Adrenal gland (tissue), 5 donors: ENCODE results near the gene TRAF1.

ENCODE experiments used
- CTCF ChIP-seq, 6 experiments: fragments of 450-650 bp in 4 of 6; fragments of 200-600 bp in 2 of 6; sonication (generic) in 1 of 6; IDR thresholded peaks; 1 replicate in 5 of 6; 2 replicates in 1 of 6; pipeline versions ENCODE4 v1.5.1 to v1.8.0; 2016 to 2021; ENCODE audit warnings: antibody characterized with exemption in 6 of 6, mild to moderate bottlenecking in 2 of 6, moderate library complexity in 1 of 6
- POLR2A ChIP-seq, 2 donors: fragments of 450-650 bp; IDR thresholded peaks; one replicate each; pipeline ENCODE4 v1.6.1; 2017; ENCODE audit warnings: antibody characterized with exemption in 2 of 2, mild to moderate bottlenecking in 2 of 2, moderate library complexity in 1 of 2
- donor health status: DM: no; HTN: no; CAD: no.

DNA sequence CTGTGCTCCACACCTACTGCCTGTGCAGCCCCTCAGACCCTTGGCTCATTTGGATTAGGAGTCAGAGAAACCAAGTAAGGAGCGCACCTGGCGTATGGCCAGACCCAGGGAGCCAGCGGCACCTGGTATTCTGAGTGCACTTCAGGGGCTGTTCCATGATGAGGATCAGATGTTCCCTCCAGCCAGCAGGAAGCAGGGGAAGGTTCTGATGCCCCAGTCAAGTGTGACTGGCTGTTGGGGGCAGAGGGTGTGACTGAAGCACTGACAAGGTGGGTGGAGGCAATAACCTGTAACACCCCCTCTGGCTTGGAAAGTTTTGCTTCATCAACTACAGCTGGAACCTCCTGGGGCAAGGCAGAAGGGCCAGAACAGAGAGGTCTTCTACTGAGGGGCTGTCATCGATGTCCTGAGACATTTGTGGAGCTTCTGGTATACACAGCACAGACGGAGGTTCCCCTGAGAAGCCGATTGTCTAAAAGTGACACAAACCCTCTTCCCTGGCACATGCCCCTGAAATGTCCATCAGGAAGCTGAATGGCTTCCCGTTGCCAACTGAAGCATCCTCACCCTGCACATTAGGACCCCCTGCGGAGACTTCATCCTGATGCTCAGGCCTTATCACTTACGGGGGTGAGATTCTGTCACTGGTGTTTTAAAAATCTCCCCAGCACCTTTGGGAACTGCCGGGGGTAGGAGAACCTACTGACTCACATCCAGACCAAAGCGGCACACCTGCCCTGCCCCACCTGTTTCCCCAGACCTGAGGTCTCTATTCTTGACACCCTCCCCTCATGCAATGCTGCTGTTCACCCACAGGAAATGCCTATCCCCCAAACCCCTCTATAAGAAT is 21.1 kb downstream of the TRAF1 start:
- TF ChIP-seq CTCF (IDR thresholded peaks at IDR 0.05) (no peak), POLR2A (IDR thresholded peaks at IDR 0.05) (no peak)
